Measurements from ENCODE around the gene JAG2.

The JAG2 gene

GRCh38 chr14:105093431-105094192, 75.0 kb downstream of the JAG2 start:
- H2AFZ ChIP-seq (ENCODE audit: low read depth, low read length, severe bottlenecking): no peak overlapping the region
- no peaks in the 10 kb centered on the region for H3K79me2 ChIP-seq (ENCODE audit: insufficient read depth, low read length)
- H3K9me2 ChIP-seq (replicated peaks; ENCODE audit: insufficient read depth, low read length): no peaks in the 10 kb centered on the region
- no peaks in the 10 kb centered on the region for H3F3A ChIP-seq (ENCODE audit: insufficient read depth)
- TF ChIP-seq EZH2phosphoT487 (conservative IDR thresholded peaks at IDR 0.05; ENCODE audit: low read length): no peak
- no peak for TF ChIP-seq CTCF (IDR thresholded peaks at IDR 0.05; ENCODE audit: insufficient read depth, low read length, poor library complexity, severe bottlenecking)
- no peak overlapping the region for H3K4me3 ChIP-seq (ENCODE audit: insufficient read depth, low read length, poor library complexity, severe bottlenecking)
- H3K9ac ChIP-seq (ENCODE audit: low read length): no peak overlapping the region
- H4K20me1 ChIP-seq (ENCODE audit: low read depth, low read length): no peaks in the 10 kb centered on the region
- no peaks in the 10 kb centered on the region for H3K27me3 ChIP-seq (ENCODE audit: low read length)
- no peaks in the 10 kb centered on the region for H3K36me3 ChIP-seq (ENCODE audit: low read length)
- H3K4me2 ChIP-seq (ENCODE audit: low read depth, low read length, poor library complexity, severe bottlenecking): peak overlapping the region; percentile 49
- no peak overlapping the region for H3K27ac ChIP-seq (ENCODE audit: low read depth, low read length)
- no peaks in the 10 kb centered on the region for H3K9me3 ChIP-seq (ENCODE audit: insufficient read depth, low read length)

GRCh38 chr14:105093038-105093430, 75.5 kb downstream of the JAG2 start:
- H3K4me2 ChIP-seq (ENCODE audit: low read depth, low read length, poor library complexity, severe bottlenecking): peak overlapping the region; percentile 49
- no peak overlapping the region for H3K9ac ChIP-seq (ENCODE audit: low read length)
- H3K79me2 ChIP-seq (ENCODE audit: insufficient read depth, low read length): no peaks in the 10 kb centered on the region
- H3K27me3 ChIP-seq (ENCODE audit: low read length): no peaks in the 10 kb centered on the region
- no peak overlapping the region for H3K4me3 ChIP-seq (ENCODE audit: insufficient read depth, low read length, poor library complexity, severe bottlenecking)
- no peak overlapping the region for H3K27ac ChIP-seq (ENCODE audit: low read depth, low read length)
- no peaks in the 10 kb centered on the region for H3F3A ChIP-seq (ENCODE audit: insufficient read depth)
- H2AFZ ChIP-seq (ENCODE audit: low read depth, low read length, severe bottlenecking): no peak overlapping the region
- TF ChIP-seq EZH2phosphoT487 (conservative IDR thresholded peaks at IDR 0.05; ENCODE audit: low read length): no peak
- no peak for TF ChIP-seq CTCF (IDR thresholded peaks at IDR 0.05; ENCODE audit: insufficient read depth, low read length, poor library complexity, severe bottlenecking)
- no peaks in the 10 kb centered on the region for H3K9me2 ChIP-seq (replicated peaks; ENCODE audit: insufficient read depth, low read length)
- no peaks in the 10 kb centered on the region for H4K20me1 ChIP-seq (ENCODE audit: low read depth, low read length)
- no peaks in the 10 kb centered on the region for H3K36me3 ChIP-seq (ENCODE audit: low read length)
- H3K9me3 ChIP-seq (ENCODE audit: insufficient read depth, low read length): no peaks in the 10 kb centered on the region

GRCh38 chr14:105092171-105093037, 76.2 kb downstream of the JAG2 start:
- Histone ChIP-seq H3K4me2 (ENCODE audit: low read depth, low read length, poor library complexity, severe bottlenecking) (peak overlapping the region; percentile 49), H3K27me3 (ENCODE audit: low read length) (no peaks in the 10 kb centered on the region), H2AFZ (ENCODE audit: low read depth, low read length, severe bottlenecking) (no peak overlapping the region), H3F3A (ENCODE audit: insufficient read depth) (no peaks in the 10 kb centered on the region), H3K36me3 (ENCODE audit: low read length) (no peaks in the 10 kb centered on the region), H3K9ac (ENCODE audit: low read length) (no peak overlapping the region), H4K20me1 (ENCODE audit: low read depth, low read length) (no peaks in the 10 kb centered on the region), H3K79me2 (ENCODE audit: insufficient read depth, low read length) (no peaks in the 10 kb centered on the region), H3K9me2 (replicated peaks; ENCODE audit: insufficient read depth, low read length) (no peaks in the 10 kb centered on the region), H3K4me3 (ENCODE audit: insufficient read depth, low read length, poor library complexity, severe bottlenecking) (no peak overlapping the region), H3K27ac (ENCODE audit: low read depth, low read length) (no peak overlapping the region), H3K9me3 (ENCODE audit: insufficient read depth, low read length) (no peaks in the 10 kb centered on the region)
- TF ChIP-seq EZH2phosphoT487 (conservative IDR thresholded peaks at IDR 0.05; ENCODE audit: low read length): no peak
- TF ChIP-seq CTCF (IDR thresholded peaks at IDR 0.05; ENCODE audit: insufficient read depth, low read length, poor library complexity, severe bottlenecking): no peak
